ENCODE results near the gene IGSF6.
"Not testable (repeated sequence)": the region's sequence is repeated elsewhere in the genome, so short reads cannot be mapped to it uniquely, and the experiment has no call there.

Gene IGSF6

GRCh38 chr16:21652453-21652852 is at the start of gene IGSF6:
TSS of gene IGSF6 (minus strand) at chr16:21652608. CDS start at chr16:21652598, 10 bp downstream.
- DNase-seq, result no peak

- no peak for DNase-seq
Measured at GRCh38 chr16:21701271-21701670, 48.9 kb upstream of the IGSF6 start.

- no peak for DNase-seq
Measured at GRCh38 chr16:21698169-21699032, 46.0 kb upstream of the IGSF6 start.

- DNase-seq, result no peak
Measured at GRCh38 chr16:21697032-21697431, 44.6 kb upstream of the IGSF6 start.

GRCh38 chr16:21694609-21695008 is 42.2 kb upstream of the IGSF6 start:
- DNase-seq, result no peak

GRCh38 chr16:21690967-21691366 is 38.6 kb upstream of the IGSF6 start:
- not testable (repeated sequence) for DNase-seq

GRCh38 chr16:21689107-21689506 is 36.7 kb upstream of the IGSF6 start:
- DNase-seq, result no peak

GRCh38 chr16:21685034-21685455 is 32.6 kb upstream of the IGSF6 start:
- no peak for DNase-seq

- DNase-seq, result peak; percentile 66 to 67
Measured at GRCh38 chr16:21684199-21684598, 31.8 kb upstream of the IGSF6 start.

- DNase-seq, result no peak
Measured at GRCh38 chr16:21683184-21683583, 30.8 kb upstream of the IGSF6 start.

GRCh38 chr16:21680714-21681113 is 28.3 kb upstream of the IGSF6 start:
- DNase-seq, result not testable (repeated sequence)

GRCh38 chr16:21674456-21674855 is 22.0 kb upstream of the IGSF6 start:
- DNase-seq, result not testable (repeated sequence)

GRCh38 chr16:21673469-21673868 is 21.1 kb upstream of the IGSF6 start:
- no peak for DNase-seq

GRCh38 chr16:21667575-21667974 is 15.2 kb upstream of the IGSF6 start:
- DNase-seq, result no peak

GRCh38 chr16:21666772-21667171 is 14.4 kb upstream of the IGSF6 start:
- no peak for DNase-seq

- no peak for DNase-seq
Measured at GRCh38 chr16:21664801-21665492, 12.5 kb upstream of the IGSF6 start.

GRCh38 chr16:21663889-21664647 is 11.7 kb upstream of the IGSF6 start, which contains the start of gene OTOA:
TSS of gene OTOA (plus strand) at chr16:21663968. CDS start at chr16:21678515, 14,547 bp downstream.
- peak; percentile 39 to 45 for DNase-seq

GRCh38 chr16:21659124-21659523 is 6.7 kb upstream of the IGSF6 start:
- DNase-seq, result no peak

GRCh38 chr16:21656795-21657768 is 4.7 kb upstream of the IGSF6 start:
- no peak for DNase-seq

- DNase-seq, result no peak
Measured at GRCh38 chr16:21654881-21655280, 2.5 kb upstream of the IGSF6 start.

GRCh38 chr16:21654466-21654865 is 2.1 kb upstream of the IGSF6 start:
- no peak for DNase-seq

- no peak for DNase-seq
Measured at GRCh38 chr16:21653571-21653970, 1.2 kb upstream of the IGSF6 start.
